GM19395 (cell line): ENCODE measurements around the gene ALKBH4.
"Not testable (repeated sequence)": the region's sequence is repeated elsewhere in the genome, so short reads cannot be mapped to it uniquely, and the experiment has no call there.

Experiments
- ATAC-seq: cut with Tn5 transposase; IDR thresholded peaks from one replicate; pipeline ENCODE4 v1.9.1; 2021; ENCODE audit warnings: mild to moderate bottlenecking, moderate library complexity; ENCODE audit not compliant: unreplicated experiment

Gene ALKBH4

DNA sequence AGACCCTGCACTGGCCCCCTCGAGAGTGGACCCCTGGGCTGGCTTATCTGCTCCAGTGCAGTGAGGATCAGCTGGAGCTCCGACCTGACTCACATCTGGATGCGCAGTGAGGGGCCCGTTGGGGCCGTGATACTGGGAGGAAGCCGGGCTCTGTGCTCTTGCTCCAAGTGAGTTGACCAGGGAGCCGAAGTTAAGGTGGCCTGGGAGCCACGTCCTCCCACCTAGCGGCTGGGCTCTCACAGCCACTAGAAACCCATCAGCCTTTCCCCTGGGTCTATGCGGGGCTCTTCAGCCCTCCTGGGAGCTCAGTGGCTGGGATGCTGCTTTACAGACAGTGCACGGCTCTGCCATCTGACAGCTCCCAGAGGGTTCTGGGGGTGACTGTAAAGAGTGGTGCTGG, 9.1 kb downstream of the ALKBH4 start:
- no peak for ATAC-seq

DNA sequence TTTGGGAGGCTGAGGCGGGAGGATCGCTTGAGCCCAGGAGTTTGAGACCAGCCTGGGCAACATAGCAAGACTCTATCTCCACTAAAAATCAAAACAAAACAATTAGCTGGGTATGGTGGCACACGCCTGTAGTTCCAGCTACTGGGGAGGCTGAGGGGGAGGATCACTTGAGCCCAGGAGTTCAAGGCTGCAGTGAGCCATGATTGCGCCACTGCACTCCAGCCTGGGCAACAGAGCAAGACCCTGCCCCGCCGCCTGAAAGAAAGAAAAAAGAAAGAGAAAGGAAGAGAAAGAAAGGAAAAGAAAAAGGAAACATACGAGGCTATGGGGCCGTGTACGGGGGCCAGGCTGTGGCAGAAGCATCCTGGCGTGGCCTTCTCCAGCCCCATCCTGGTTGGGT, 9.7 kb downstream of the ALKBH4 start:
- not testable (repeated sequence) for ATAC-seq

DNA sequence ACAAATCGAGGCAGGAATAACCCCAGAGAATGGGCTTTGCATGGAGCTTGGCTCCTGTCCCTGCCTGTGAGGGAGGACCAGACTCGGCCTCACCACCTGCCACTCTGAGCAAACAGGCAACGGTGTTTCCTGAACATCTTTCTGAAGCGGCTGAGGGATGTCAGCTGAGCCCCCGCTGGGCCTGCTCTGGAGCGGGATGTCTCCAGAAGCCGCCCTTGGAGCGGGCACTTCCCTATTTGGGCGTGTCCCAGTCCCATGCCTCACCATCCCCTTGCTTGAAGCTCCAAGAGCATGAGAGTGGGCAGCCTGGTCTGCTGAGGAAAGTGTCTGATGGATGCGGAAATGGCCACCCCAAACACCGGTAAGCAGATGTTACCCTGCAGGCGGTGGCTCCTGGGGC, 10.2 kb downstream of the ALKBH4 start:
- no peak for ATAC-seq

DNA sequence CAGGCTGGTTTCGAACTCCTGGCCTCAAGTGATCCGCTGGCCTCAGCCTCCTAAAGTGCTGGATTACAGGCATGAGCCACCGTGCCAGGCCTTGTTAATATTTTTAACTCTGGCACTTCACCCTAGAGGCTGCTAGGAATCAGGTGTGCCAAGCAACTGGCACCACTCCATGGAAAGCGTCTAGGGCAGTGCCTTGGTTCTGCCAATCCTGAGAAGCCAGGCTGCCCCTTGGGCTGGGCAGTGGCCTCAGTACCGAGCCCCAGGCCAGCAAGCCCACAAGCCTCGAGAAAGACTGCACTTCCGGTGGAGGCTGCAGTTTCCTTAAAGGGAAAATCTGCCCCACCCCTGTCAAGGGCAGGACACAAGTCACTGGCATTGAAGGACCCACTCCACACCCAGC, 11.3 kb downstream of the ALKBH4 start:
- ATAC-seq, result no peak

DNA sequence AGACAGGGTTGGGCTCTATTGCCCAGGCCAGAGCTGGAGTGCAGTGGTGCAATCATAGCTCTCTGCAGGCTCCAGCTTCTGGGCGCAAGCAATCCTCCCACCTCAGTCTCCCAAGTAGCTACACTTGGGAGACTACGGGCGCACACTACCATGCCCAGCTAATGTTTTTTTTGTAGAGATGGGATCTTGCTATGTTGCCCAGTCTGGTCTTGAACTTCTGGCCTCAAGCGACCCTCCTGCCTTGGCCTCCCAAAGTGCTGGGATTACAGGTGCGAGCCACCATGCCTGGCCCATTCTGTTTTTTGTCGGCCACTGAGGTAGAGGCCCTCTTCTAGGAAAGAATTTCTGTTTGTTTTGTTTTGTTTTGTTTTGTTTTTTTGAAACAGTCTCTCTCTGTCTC, 12.2 kb downstream of the ALKBH4 start:
- no peak for ATAC-seq

DNA sequence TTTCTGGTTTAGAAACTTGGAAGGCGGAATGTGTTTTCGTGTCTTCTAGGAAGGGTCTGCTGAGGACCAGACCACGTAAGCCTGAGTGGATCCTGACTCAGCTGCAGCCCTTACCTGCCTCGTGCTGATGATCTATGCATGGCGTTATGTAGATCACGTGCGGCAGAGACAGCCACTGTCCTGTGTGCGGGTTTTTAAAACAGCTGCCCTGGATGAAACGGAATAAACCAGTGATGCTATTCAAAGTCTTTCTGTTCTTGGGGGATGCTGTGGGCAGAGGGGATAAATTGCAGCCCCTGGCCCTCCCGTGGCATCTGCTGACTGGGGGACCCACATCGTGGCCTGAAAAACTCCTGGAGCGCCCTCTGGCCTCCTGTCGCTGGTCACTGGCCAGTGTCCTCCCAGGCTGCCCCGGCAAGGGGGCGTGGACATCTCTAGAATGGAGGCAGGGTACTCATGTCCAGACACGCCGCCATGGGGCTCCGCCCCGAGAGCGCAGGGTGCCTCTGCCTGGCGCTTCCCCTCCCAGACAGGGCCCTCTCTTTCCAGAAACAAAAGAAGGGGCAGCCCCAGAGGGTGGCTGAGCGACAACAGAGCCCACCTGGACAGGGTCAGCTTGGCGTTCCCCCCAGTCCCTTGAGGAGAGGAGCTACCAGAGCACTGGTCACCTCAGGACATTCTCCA, 13.2 kb downstream of the ALKBH4 start:
- ATAC-seq, result no peak

DNA sequence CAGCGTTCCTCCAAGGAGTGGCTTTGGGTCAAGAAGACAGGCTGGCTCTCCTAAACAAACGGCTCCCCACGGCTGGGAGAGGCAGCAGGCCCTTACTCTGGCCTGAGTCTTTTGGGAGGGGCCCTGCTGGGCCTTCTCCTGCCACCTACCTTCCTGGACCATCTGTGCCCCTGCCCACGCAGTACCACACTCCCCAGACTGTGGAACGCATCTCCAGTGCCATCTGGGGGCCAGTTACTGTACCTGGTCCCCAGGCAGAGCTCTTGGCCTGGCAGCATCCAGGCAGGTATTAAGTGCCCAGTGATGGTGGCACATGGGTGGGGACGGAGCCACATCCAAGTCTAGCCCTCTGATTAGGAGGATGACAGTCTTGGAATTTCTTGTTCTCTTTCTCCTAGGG, 14.4 kb downstream of the ALKBH4 start:
- no peak for ATAC-seq

DNA sequence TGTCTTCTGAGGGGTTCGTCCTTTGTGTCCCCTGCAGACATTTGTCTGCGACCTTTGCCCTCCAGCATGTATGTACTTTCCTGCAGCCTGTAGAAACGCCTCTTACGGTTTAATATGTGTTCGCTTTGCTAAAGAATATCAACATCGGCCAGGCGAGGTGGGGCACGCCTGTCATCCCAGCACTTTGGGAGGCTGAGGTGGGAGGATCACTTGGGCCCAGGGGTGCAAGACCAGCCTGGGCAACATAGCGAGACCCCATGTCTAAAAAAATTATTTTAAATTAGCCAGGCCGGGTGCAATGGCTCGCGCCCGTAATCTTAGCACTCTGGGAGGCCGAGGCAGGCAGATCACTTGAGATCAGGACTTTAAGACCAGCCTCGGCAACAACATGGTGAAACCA, 15.5 kb downstream of the ALKBH4 start:
- no peak for ATAC-seq

DNA sequence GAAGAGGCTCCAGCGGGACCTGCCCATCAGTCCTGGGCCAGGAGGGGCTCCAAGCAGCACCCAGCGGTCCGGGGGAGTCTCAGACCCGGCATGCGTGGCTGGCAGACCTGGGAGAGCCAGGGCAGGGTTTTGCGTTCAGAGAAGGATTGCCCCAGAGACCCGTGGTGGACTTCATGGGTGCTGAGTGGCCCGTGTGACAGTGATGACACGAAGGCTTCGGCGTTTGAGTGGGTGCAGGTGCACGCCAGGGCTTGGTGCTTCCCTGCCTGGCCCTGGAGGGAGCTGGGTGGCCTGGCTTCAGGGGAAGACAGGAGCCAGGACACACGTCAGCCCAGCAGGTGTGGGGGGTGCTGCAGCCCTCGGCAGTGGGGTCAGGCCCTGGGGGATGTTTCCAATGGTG, 17.4 kb downstream of the ALKBH4 start:
- ATAC-seq, result no peak

DNA sequence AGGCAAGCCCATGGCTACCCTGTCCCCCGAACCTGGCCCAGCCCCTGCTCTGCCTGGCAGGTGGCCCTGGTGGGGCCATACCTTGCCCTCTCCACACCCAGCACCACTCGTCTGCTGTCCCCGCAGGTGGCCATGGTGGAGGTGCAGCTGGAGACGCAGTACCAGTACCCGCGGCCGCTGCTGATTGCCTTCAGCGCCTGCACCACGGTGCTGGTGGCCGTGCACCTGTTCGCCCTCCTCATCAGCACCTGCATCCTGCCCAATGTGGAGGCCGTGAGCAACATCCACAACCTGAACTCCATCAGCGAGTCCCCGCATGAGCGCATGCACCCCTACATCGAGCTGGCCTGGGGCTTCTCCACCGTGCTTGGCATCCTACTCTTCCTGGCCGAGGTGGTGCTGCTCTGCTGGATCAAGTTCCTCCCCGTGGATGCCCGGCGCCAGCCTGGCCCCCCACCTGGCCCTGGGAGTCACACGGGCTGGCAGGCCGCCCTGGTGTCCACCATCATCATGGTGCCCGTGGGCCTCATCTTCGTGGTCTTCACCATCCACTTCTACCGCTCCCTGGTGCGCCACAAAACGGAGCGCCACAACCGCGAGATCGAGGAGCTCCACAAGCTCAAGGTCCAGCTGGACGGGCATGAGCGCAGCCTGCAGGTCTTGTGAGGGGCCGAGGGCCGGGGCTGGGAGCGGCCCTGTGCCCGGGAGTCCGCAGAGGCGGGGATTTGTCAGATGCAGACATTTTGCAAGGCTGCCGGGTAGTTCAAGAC, 18.1 kb downstream of the ALKBH4 start:
- no peak for ATAC-seq

DNA sequence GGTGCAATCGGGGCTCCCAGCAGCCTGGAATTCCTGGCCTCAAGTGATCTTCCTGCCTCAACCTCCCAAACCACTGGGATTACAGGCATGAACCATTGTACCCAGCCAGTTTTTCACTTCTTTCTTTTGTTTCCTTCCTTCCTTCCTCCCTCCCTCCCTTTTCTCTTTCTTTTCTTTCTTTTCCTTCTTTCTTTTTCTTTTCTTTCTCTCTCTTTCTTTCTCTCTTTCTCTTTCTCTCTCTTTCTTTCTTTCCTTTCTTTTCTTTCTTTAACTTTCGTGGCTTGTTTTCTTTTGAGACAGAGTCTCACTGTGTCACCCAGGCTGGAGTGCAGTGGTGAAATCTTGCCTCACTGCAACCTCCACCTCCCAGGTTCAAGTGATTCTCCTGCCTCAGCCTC, 19.0 kb downstream of the ALKBH4 start:
- no peak for ATAC-seq

DNA sequence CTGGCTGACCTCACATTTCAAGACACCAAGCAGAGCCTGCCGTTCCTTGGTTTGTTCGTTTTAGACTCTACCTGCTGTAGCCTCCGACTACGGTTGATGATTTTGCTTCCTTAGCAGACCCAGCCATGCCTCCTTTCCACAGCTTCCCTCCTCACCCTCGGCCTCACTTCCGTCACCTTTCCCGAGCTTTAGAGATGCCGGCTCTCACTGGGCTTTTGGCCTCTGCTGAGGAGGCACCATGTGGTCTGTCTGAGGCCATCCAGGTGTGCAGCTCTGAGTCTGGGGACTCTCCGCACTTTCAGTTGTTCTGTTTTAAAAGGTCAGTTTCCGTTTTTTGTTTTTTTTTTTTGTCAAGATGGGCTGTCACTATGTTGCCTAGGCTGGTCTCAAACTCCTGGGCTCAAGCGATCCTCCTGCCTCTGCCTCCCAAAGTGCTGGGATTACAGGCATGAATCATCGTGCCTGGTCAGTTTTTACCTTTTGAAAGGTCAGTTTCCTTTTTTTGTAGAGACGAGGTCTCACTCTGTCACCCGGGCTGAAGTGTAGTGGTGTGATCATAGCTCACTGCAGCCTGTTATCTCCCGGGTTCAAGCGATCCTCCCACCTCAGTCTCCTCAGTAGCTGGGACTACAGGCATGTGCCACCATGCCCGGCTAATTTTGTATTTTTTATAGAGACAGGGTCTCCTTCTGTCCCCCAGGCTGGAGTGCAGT, 19.5 kb downstream of the ALKBH4 start:
- peak; percentile 49 for ATAC-seq

DNA sequence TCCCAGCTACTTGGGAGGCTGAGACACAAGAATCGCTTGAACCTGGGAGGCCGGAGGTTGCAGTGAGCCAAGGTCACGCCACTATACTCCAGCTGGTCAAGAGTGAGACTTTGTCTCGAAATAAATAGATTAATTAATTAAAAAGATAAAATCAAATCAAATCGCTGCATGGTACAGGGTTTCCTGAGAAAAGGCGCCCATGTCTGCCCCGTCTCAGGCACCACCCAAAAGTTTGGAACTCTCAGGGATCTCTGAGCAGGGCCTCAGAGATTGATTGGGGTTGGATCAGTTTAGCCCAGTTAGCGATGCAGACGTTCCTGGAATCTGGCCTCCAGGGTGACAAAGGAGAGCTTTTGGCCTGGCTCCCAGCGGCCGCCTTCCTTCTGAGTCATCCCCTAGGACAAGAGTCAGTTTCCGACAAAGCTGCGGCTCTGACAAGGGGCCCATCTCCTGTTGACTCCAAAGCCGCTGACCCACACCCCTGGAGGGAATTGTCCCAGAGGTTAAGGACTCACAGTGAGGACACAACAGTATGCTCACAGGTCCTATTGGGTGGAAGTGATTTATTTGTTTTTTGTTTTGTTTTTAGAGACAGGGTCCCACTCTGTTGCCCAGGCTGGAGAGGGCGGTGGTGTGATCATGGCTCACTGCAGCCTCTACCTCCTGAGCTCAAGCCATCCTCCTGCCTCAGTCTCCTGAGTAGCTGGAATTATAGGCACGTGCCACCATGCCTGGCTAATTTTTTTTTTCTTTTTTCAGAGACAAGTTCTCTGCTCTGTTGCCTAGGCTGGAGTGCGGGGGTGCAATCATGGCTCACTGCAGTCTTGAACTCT, 24.5 kb downstream of the ALKBH4 start:
- no peak for ATAC-seq

DNA sequence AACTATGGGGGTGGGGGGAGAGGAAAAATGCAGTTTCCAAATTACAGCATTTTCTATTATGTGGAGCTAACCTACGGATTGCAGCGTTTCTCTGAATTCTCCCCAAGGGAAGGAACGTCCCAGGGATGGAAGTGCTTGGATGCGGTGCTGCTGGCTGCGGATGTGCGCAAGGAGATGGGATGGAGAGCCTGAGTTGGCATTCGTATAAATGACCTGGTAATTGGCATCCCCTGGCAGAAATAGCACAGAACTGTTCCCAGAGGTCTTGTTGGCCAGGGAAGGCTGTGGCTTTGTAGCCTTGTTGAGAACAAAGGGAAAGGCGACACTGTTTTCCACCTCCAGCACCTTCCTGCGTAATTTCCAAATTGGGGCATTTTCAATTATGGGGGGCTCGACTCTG, 28.5 kb downstream of the ALKBH4 start:
- no peak for ATAC-seq

DNA sequence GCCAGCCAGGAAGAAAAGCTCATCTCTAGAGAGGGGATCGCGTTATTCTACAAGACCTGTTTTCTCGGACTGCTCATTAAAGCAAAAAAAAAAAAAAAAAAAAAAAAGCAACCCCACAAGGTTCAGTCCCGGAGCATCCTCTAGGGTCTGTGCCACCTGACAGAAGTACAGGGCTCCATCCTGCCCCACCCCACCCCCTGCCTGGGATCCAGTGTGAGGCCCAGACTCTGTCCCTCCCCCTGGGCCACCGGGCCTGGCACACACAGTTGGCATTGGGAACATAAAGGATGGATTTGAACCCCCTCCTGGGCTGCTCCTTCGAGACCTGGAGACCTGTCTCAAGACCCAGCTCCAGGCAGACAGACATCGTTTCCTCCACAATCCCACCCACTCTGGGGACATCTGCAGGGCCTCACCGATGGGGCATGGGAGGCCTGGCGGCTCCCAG, 30.6 kb downstream of the ALKBH4 start:
- ATAC-seq, result peak; percentile 7

DNA sequence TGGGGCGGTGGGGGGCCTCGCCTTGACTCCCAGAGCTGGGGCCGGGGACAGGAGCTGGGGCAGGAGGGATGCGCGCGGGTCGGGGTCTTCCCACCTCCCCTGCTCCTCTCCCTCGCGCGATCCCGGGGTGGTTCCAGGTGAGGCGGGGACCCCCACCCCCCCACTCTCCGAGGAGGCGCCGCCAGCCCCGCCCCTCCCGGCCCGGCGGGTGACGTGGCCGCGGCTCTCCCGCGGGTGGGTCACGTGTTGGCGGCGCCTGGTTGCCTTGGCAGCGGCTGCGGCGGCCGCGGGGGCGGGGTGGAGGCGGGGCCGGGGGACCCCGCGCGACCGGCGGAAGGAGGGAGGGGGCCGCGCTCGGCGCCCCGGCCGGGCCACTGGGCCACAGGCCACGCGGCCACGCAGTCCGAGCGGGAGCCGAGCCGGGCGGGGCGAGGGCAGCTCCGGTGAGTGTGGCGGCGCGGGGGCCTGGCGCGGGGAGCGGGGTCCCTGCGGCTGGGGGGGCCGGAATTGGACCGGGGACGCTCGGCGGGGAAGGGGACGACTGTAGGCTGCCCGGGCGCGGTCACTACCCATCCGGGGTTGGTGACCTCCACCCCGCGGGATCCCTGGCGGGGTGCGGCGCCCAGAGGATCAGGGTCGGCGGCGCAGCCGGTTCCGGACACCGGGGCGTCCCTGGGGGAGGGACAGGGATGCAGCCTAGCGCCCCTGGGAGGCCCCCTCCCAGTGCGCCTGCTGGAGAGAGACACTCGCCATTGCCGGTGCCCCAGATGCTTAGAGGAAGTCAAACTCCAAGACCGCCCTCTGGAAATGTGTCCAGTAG, 31.2 kb downstream of the ALKBH4 start, which contains the start of gene ORAI2:
Gene ORAI2 (plus strand): TSS at position 357 of the 820 bp plus-strand sequence. CDS start 5,382 bp downstream, outside the sequence.
- peak; percentile 58 for ATAC-seq

DNA sequence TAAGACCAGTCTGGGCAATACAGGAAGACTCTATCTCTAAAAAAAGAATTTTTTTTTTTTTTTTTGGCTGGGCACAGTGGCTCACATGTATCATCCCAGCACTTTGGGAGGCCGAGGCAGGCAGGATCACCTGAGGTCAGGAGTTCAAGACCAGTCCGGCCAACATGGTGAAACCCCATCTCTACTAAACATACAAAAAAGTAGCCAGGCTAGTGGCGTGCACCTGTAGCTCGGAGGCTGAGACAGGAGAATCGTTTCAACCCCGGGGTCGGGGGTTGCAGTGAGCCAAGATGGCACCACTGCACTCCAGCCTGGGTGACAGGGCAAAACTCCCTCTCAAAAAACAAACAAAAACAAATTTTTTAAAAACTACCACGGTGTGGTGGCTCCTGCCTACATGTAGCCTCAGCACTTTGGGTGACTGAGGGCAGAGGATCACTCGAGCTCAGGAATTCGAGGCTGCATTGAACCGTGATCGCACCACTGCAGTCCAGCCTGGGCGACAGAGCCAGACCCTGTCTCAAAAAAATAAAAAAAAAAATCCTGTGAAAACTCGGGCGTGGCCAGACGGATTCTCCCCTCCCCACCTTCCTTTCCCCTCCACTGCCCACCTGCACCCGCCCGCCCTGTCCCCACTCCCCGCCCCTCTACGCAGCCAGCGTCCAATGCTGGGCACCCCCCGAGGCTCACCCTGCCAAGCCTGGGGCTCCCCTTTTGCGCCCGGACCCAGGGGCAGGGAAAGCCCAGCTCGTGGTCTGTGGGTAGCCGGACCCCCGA, 32.0 kb downstream of the ALKBH4 start:
- ATAC-seq, result peak; percentile 27

DNA sequence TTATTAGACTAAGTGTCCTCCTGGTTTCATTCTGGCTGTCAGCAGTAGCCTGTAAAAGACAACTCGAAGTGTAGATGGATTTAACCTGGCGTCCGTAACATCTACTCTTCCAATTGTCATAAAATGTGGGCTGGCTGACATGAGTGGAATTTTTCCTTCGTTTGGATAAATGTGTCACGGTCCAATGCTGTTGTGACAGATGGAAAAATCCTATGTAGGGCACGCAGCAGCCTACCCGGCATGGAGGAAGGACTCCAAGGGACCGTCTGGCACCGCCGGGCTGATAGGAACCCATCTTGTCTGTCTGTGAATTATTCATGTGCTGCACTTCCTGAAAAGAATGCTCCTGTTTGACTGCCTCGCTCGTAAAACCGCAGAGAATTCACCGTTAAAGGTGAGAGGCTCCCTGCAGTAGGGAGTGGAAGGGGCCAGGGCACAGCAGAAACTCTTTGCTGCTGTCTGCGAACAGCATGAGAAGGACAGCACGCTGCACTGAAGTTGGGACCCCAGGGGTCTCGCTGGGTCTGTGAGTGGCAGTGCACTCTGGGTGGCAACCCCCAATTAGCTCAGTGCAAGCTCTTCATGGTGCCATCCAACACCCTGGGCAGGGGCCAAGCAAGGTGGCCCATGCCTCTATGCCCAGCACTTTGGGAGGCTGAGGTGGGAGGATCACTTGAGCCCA, 32.9 kb downstream of the ALKBH4 start:
- ATAC-seq, result no peak
